Measurements from ENCODE around the gene POSTN.
"Not testable (repeated sequence)": the region's sequence is repeated elsewhere in the genome, so short reads cannot be mapped to it uniquely, and the experiment has no call there.

Gene POSTN

GRCh38 chr13:37595162-37595561 is 3.4 kb downstream of the POSTN start:
- Histone ChIP-seq H3K27ac (ENCODE audit: low read length) (no peak overlapping the region), H3K9me3 (ENCODE audit: control insufficient read depth, low read depth, low read length) (no peaks in the 10 kb centered on the region), H3K36me3 (ENCODE audit: control insufficient read depth, low read depth, low read length) (no peaks in the 10 kb centered on the region), H3K27me3 (ENCODE audit: control insufficient read depth, insufficient read depth, low read length) (no peaks in the 10 kb centered on the region), H3K4me1 (ENCODE audit: control insufficient read depth, low read depth, low read length) (peaks cover 26% of the 10 kb centered on the region), H3K4me3 (ENCODE audit: low read length) (peak overlapping the region; percentile 20), H3K9ac (ENCODE audit: low read length) (no peak overlapping the region)

DNA sequence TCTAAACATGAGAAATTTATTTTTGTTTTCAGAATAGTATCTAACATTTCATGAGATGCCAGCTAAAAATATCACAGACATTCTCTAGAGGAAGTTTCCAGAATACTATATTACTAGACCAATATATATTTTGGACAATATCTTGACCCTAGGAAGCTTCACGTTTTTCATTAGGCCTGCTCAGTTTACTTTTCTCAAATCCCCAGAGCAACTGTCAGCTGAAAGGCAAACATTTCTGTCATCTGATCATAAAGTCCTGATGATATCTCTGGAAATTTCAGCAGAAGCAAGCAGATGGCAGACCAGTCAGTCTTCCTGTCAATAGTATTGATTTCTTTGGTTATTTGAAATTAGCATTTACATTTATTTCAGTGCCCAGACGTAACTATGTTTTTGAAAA is 4.0 kb downstream of the POSTN start:
- no peak overlapping the region for H3K27ac ChIP-seq (ENCODE audit: low read length)

DNA sequence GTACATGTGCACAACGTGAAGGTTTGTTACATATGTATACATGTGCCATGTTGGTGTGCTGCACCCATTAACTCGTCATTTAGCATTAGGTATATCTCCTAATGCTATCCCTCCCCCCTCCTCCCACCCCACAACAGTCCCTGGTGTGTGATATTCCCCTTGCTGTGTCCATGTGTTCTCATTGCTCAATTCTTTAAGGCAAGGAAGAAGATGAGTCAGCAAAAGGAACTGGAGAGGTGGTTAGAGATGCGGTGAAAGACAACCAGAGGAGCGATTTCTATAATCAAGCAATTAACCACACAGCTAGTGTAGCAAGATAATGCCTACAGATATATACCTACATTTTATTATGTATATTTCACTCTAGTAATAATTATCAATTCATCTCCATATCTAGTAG is 9.2 kb downstream of the POSTN start:
- H3K36me3 ChIP-seq (ENCODE audit: control insufficient read depth, low read depth, low read length); H3K9ac ChIP-seq (ENCODE audit: low read length); H3K4me1 ChIP-seq (ENCODE audit: control insufficient read depth, low read depth, low read length); H3K27ac ChIP-seq (ENCODE audit: low read length); H3K9me3 ChIP-seq (ENCODE audit: control insufficient read depth, low read depth, low read length); H3K27me3 ChIP-seq (ENCODE audit: control insufficient read depth, insufficient read depth, low read length); H3K4me3 ChIP-seq (ENCODE audit: low read length): not testable (repeated sequence)

More for the DNA sequence above, 4.0 kb downstream of the POSTN start:
- no peak overlapping the region for H3K9ac ChIP-seq (ENCODE audit: low read length)
- H3K9me3 ChIP-seq (ENCODE audit: control insufficient read depth, low read depth, low read length), result no peaks in the 10 kb centered on the region
- H3K27me3 ChIP-seq (ENCODE audit: control insufficient read depth, insufficient read depth, low read length), result no peaks in the 10 kb centered on the region
- peaks cover 26% of the 10 kb centered on the region for H3K4me1 ChIP-seq (ENCODE audit: control insufficient read depth, low read depth, low read length)
- no peak overlapping the region for H3K4me3 ChIP-seq (ENCODE audit: low read length)
- H3K36me3 ChIP-seq (ENCODE audit: control insufficient read depth, low read depth, low read length), result no peaks in the 10 kb centered on the region

DNA sequence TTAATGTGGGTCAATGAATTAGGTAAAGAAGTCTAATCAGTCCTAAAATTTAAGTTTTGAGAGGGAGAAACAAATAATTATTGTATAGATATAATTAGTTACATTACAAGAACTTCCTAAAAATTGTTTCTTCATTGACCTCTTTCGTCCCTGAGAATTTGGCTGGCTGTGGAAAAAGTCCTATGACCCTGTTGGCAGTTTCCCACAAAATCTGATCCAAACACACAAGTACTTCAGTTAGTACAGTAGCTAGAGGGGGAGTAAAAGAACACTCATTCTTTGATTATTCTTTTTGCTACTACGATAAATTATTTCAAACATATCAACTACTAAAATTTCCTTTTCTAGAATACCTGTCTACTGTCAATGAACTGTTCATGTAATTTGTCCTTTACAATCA is 11.3 kb downstream of the POSTN start:
- Histone ChIP-seq H3K9me3 (ENCODE audit: control insufficient read depth, low read depth, low read length) (no peaks in the 10 kb centered on the region), H3K27me3 (ENCODE audit: control insufficient read depth, insufficient read depth, low read length) (no peaks in the 10 kb centered on the region), H3K4me1 (ENCODE audit: control insufficient read depth, low read depth, low read length) (no peaks in the 10 kb centered on the region), H3K27ac (ENCODE audit: low read length) (no peak overlapping the region), H3K9ac (ENCODE audit: low read length) (no peak overlapping the region), H3K36me3 (ENCODE audit: control insufficient read depth, low read depth, low read length) (no peaks in the 10 kb centered on the region), H3K4me3 (ENCODE audit: low read length) (no peak overlapping the region)

- H3K36me3 ChIP-seq (ENCODE audit: control insufficient read depth, low read depth, low read length), result no peaks in the 10 kb centered on the region
- H3K4me1 ChIP-seq (ENCODE audit: control insufficient read depth, low read depth, low read length), result no peaks in the 10 kb centered on the region
- no peaks in the 10 kb centered on the region for H3K9me3 ChIP-seq (ENCODE audit: control insufficient read depth, low read depth, low read length)
- H3K9ac ChIP-seq (ENCODE audit: low read length), result no peak overlapping the region
- no peaks in the 10 kb centered on the region for H3K27me3 ChIP-seq (ENCODE audit: control insufficient read depth, insufficient read depth, low read length)
- no peak overlapping the region for H3K4me3 ChIP-seq (ENCODE audit: low read length)
- H3K27ac ChIP-seq (ENCODE audit: low read length), result no peak overlapping the region
Observed at GRCh38 chr13:37586164-37586563, 12.4 kb downstream of the POSTN start.

GRCh38 chr13:37585541-37585940 is 13.0 kb downstream of the POSTN start:
- Histone ChIP-seq H3K27me3 (ENCODE audit: control insufficient read depth, insufficient read depth, low read length) (no peaks in the 10 kb centered on the region), H3K9me3 (ENCODE audit: control insufficient read depth, low read depth, low read length) (no peaks in the 10 kb centered on the region), H3K9ac (ENCODE audit: low read length) (no peak overlapping the region), H3K27ac (ENCODE audit: low read length) (no peak overlapping the region), H3K36me3 (ENCODE audit: control insufficient read depth, low read depth, low read length) (no peaks in the 10 kb centered on the region), H3K4me1 (ENCODE audit: control insufficient read depth, low read depth, low read length) (no peaks in the 10 kb centered on the region), H3K4me3 (ENCODE audit: low read length) (no peak overlapping the region)

GRCh38 chr13:37576601-37577000 is 22.0 kb downstream of the POSTN start:
- Histone ChIP-seq H3K9me3 (ENCODE audit: control insufficient read depth, low read depth, low read length) (no peaks in the 10 kb centered on the region), H3K4me3 (ENCODE audit: low read length) (no peak overlapping the region), H3K27me3 (ENCODE audit: control insufficient read depth, insufficient read depth, low read length) (no peaks in the 10 kb centered on the region), H3K36me3 (ENCODE audit: control insufficient read depth, low read depth, low read length) (no peaks in the 10 kb centered on the region), H3K4me1 (ENCODE audit: control insufficient read depth, low read depth, low read length) (no peaks in the 10 kb centered on the region), H3K9ac (ENCODE audit: low read length) (no peak overlapping the region), H3K27ac (ENCODE audit: low read length) (no peak overlapping the region)

DNA sequence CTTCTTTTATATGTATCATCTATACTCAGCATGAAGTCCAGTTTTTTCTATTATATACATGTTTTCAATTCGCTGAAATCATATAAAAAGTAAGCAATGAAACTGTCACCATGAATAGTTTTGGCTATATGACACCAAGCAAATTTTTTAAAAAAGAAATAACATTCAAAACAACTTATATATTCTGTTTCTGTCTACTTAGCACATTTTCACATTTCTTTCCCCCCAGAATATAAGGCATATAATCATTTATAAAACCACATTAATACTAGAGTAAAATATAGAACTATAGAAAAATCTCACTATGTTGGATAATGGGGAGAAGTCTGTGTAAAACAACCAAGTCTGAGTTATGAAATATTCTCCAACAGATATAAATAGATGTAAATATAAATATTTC is 33.1 kb downstream of the POSTN start:
- Histone ChIP-seq H3K27ac (ENCODE audit: low read length) (no peak overlapping the region), H3K27me3 (ENCODE audit: control insufficient read depth, insufficient read depth, low read length) (no peaks in the 10 kb centered on the region), H3K9ac (ENCODE audit: low read length) (no peak overlapping the region), H3K4me1 (ENCODE audit: control insufficient read depth, low read depth, low read length) (no peaks in the 10 kb centered on the region), H3K4me3 (ENCODE audit: low read length) (no peak overlapping the region), H3K36me3 (ENCODE audit: control insufficient read depth, low read depth, low read length) (no peaks in the 10 kb centered on the region), H3K9me3 (ENCODE audit: control insufficient read depth, low read depth, low read length) (no peaks in the 10 kb centered on the region)

- H3K4me3 ChIP-seq (ENCODE audit: low read length), result no peak overlapping the region
- H3K9ac ChIP-seq (ENCODE audit: low read length), result no peak overlapping the region
- no peaks in the 10 kb centered on the region for H3K27me3 ChIP-seq (ENCODE audit: control insufficient read depth, insufficient read depth, low read length)
- H3K36me3 ChIP-seq (ENCODE audit: control insufficient read depth, low read depth, low read length), result no peaks in the 10 kb centered on the region
- H3K9me3 ChIP-seq (ENCODE audit: control insufficient read depth, low read depth, low read length), result no peaks in the 10 kb centered on the region
- H3K27ac ChIP-seq (ENCODE audit: low read length), result no peak overlapping the region
- no peaks in the 10 kb centered on the region for H3K4me1 ChIP-seq (ENCODE audit: control insufficient read depth, low read depth, low read length)
Observed at GRCh38 chr13:37561031-37561430, 37.5 kb downstream of the POSTN start.

DNA sequence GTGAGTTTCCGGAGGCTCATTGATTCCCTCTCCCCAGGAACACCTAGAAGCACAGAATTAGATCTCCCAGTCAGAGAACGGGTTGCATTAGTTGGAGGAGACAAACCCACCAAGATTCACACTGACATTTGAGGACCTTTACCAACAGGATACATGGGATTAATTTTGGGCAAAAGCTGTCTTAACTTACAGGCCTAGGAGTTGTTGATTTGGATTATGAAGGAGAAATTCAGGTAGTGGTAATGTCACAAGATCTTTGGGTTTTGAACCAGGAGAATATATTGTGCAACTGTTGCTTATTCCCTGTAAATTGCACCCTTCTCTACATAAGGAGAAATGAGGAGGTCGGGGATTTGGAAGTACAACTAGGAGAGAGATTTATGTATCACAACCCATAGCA is 38.0 kb downstream of the POSTN start:
- no peak overlapping the region for H3K4me3 ChIP-seq (ENCODE audit: low read length)

DNA sequence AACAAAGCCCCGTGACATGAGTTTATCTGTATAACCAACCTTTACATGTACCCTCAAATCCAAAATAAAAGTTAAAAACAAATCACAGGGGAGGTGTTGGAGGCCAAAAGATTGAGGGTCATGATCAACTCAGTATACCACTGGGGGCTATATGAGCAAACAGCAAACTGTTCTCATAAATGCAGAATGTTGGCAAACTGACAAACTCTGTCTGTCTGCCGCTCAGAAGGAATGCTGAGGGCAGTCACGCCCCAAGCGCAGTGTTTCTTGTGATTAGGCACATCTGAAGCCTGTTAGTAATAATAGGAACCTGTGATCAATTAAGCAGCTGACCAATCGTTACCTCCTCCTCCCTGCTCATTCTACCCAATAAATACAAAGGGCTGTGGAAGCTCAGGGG is 39.8 kb downstream of the POSTN start:
- not testable (repeated sequence) for H3K9me3 ChIP-seq (ENCODE audit: control insufficient read depth, low read depth, low read length); H3K4me3 ChIP-seq (ENCODE audit: low read length); H3K4me1 ChIP-seq (ENCODE audit: control insufficient read depth, low read depth, low read length); H3K9ac ChIP-seq (ENCODE audit: low read length); H3K27ac ChIP-seq (ENCODE audit: low read length); H3K27me3 ChIP-seq (ENCODE audit: control insufficient read depth, insufficient read depth, low read length); H3K36me3 ChIP-seq (ENCODE audit: control insufficient read depth, low read depth, low read length)

More for the DNA sequence above, 38.0 kb downstream of the POSTN start:
- H3K27me3 ChIP-seq (ENCODE audit: control insufficient read depth, insufficient read depth, low read length), result no peaks in the 10 kb centered on the region
- H3K4me1 ChIP-seq (ENCODE audit: control insufficient read depth, low read depth, low read length), result no peaks in the 10 kb centered on the region
- no peak overlapping the region for H3K27ac ChIP-seq (ENCODE audit: low read length)
- no peaks in the 10 kb centered on the region for H3K36me3 ChIP-seq (ENCODE audit: control insufficient read depth, low read depth, low read length)
- H3K9ac ChIP-seq (ENCODE audit: low read length), result no peak overlapping the region
- no peaks in the 10 kb centered on the region for H3K9me3 ChIP-seq (ENCODE audit: control insufficient read depth, low read depth, low read length)

- H3K4me1 ChIP-seq (ENCODE audit: control insufficient read depth, low read depth, low read length), result no peaks in the 10 kb centered on the region
- no peaks in the 10 kb centered on the region for H3K36me3 ChIP-seq (ENCODE audit: control insufficient read depth, low read depth, low read length)
- no peak overlapping the region for H3K9ac ChIP-seq (ENCODE audit: low read length)
- H3K27me3 ChIP-seq (ENCODE audit: control insufficient read depth, insufficient read depth, low read length), result no peaks in the 10 kb centered on the region
- no peaks in the 10 kb centered on the region for H3K9me3 ChIP-seq (ENCODE audit: control insufficient read depth, low read depth, low read length)
- no peak overlapping the region for H3K4me3 ChIP-seq (ENCODE audit: low read length)
- no peak overlapping the region for H3K27ac ChIP-seq (ENCODE audit: low read length)
Observed at GRCh38 chr13:37546087-37546486, 52.5 kb downstream of the POSTN start.

All from iPS-18a (cell line).